Astrocyte (in vitro differentiated cells and primary cell): ENCODE data around the gene CIITA. TPM values are rescaled to one million over a fixed set of nuclear protein-coding genes. Genes with fewer than 3 reads are reported as not detected.

ENCODE experiments used
- DNase-seq: peaks from one replicate; pipeline ENCODE4 v3.0.0-alpha.2; 2010; ENCODE audit warnings: low read depth
- FAIRE-seq: peaks from 2 replicates; lab custom pipeline; 2011; peaks lifted over from hg19 to GRCh38; lab: Jason Lieb, UNC
- H2AFZ ChIP-seq: 2 replicates; pipeline ENCODE4 v1.6.0; 2012; ENCODE audit warnings: low read depth, low read length, inconsistent platforms
- H3K27ac ChIP-seq: 2 replicates; pipeline ENCODE4 v1.5.1; 2011; ENCODE audit warnings: low read depth, low read length, inconsistent platforms
- H3K27me3 ChIP-seq: 2 replicates; pipeline ENCODE4 v1.6.0; 2011; ENCODE audit warnings: low read length, inconsistent platforms; ENCODE audit not compliant: insufficient read depth
- H3K36me3 ChIP-seq: 2 replicates; pipeline ENCODE4 v1.5.1; 2011; ENCODE audit warnings: low read length, inconsistent platforms; ENCODE audit not compliant: insufficient read depth
- H3K4me1 ChIP-seq: 2 replicates; pipeline ENCODE4 v1.5.1; 2011; ENCODE audit warnings: low read length, inconsistent platforms; ENCODE audit not compliant: insufficient read depth
- H3K4me2 ChIP-seq: 2 replicates; pipeline ENCODE4 v1.6.0; 2012; ENCODE audit warnings: low read length, inconsistent platforms
- H3K4me3 ChIP-seq: 2 replicates; pipeline ENCODE4 v1.5.1; 2011; ENCODE audit warnings: low read depth, mild to moderate bottlenecking, low read length, inconsistent platforms; ENCODE audit not compliant: insufficient read depth
- H3K79me2 ChIP-seq: 2 replicates; pipeline ENCODE4 v1.6.0; 2012; ENCODE audit warnings: mild to moderate bottlenecking, low read length, inconsistent platforms; ENCODE audit not compliant: insufficient read depth
- H3K9ac ChIP-seq: 2 replicates; pipeline ENCODE4 v1.6.0; 2012; ENCODE audit warnings: mild to moderate bottlenecking, low read length, inconsistent platforms
- H3K9me3 ChIP-seq: 2 replicates; pipeline ENCODE4 v1.5.1; 2012; ENCODE audit warnings: low read depth, mild to moderate bottlenecking, low read length, inconsistent platforms; ENCODE audit not compliant: insufficient read depth
- H4K20me1 ChIP-seq: 2 replicates; pipeline ENCODE4 v1.6.0; 2012; ENCODE audit warnings: low read length, inconsistent platforms; ENCODE audit not compliant: insufficient read depth
- H3K27ac Mint-ChIP-seq: one replicate; pipeline ENCODE4 v1.8.0; 2021; ENCODE audit warnings: mild to moderate bottlenecking, mixed read lengths; ENCODE audit not compliant: unreplicated experiment
- H3K27me3 Mint-ChIP-seq: one replicate; pipeline ENCODE4 v1.8.0; 2021; ENCODE audit warnings: low read depth, mixed read lengths; ENCODE audit not compliant: unreplicated experiment
- H3K36me3 Mint-ChIP-seq: one replicate; pipeline ENCODE4 v1.8.0; 2021; ENCODE audit warnings: low read depth, mixed read lengths; ENCODE audit not compliant: unreplicated experiment
- H3K4me1 Mint-ChIP-seq: one replicate; pipeline ENCODE4 v1.8.0; 2021; ENCODE audit warnings: low read depth, mixed read lengths; ENCODE audit not compliant: unreplicated experiment
- H3K4me3 Mint-ChIP-seq: one replicate; pipeline ENCODE4 v1.8.0; 2021; ENCODE audit warnings: mild to moderate bottlenecking, moderate library complexity, mixed read lengths; ENCODE audit not compliant: unreplicated experiment
- H3K9me3 Mint-ChIP-seq: one replicate; pipeline ENCODE4 v1.8.0; 2021; ENCODE audit warnings: mild to moderate bottlenecking, mixed read lengths; ENCODE audit not compliant: unreplicated experiment
- EZH2 ChIP-seq: IDR thresholded peaks from 2 replicates; pipeline ENCODE4 v1.6.1; 2012; ENCODE audit warnings: mild to moderate bottlenecking, low read length, inconsistent platforms; ENCODE audit not compliant: insufficient read depth
- total RNA-seq: library from RNA; stranded (reverse); gene quantifications from 2 replicates; pipeline ENCODE4 v1.2.1, GENCODE V29; 2021
- TF ChIP-seq, protein P1 (sequence below): IDR thresholded peaks from 2 replicates; pipeline ENCODE4 v1.5.1; 2011; ENCODE audit warnings: low read depth, mild to moderate bottlenecking, inconsistent platforms, low read length, moderate library complexity; ENCODE audit not compliant: insufficient read depth

The CIITA gene
- total RNA-seq, 1 donor from 2014 or later = not detected

GRCh38 chr16:10976634-10977033 is 99.6 kb downstream of the CIITA start:
- no peak overlapping the region for H3K27ac Mint-ChIP-seq
- peaks cover 5% of the 10 kb centered on the region for H3K4me1 ChIP-seq
- H3K4me2 ChIP-seq = no peak overlapping the region
- no peaks in the 10 kb centered on the region for H3K27me3 ChIP-seq
- H3K9ac ChIP-seq = no peak overlapping the region
- peaks cover 2% of the 10 kb centered on the region for H3K36me3 ChIP-seq
- no peak for DNase-seq
- no peak overlapping the region for H2AFZ ChIP-seq
- H3K27ac ChIP-seq = no peak overlapping the region
- H3K79me2 ChIP-seq = no peaks in the 10 kb centered on the region
- no peaks in the 10 kb centered on the region for H4K20me1 ChIP-seq
- H3K27me3 Mint-ChIP-seq = no peaks in the 10 kb centered on the region
- no peak for TF ChIP-seq EZH2
- H3K4me3 Mint-ChIP-seq = no peak overlapping the region
- peaks cover 9% of the 10 kb centered on the region for H3K4me1 Mint-ChIP-seq
- no peak for FAIRE-seq
- peaks cover 22% of the 10 kb centered on the region for H3K36me3 Mint-ChIP-seq
- H3K9me3 ChIP-seq = no peaks in the 10 kb centered on the region
- H3K4me3 ChIP-seq = no peak overlapping the region
- H3K9me3 Mint-ChIP-seq = no peaks in the 10 kb centered on the region

- Histone ChIP-seq H3K36me3 (peaks cover 3% of the 10 kb centered on the region), H3K9ac (no peak overlapping the region), H3K4me1 (no peaks in the 10 kb centered on the region), H3K4me2 (no peak overlapping the region), H2AFZ (no peak overlapping the region), H3K27ac (no peak overlapping the region), H3K27me3 (no peaks in the 10 kb centered on the region), H3K4me3 (no peak overlapping the region), H3K9me3 (no peaks in the 10 kb centered on the region), H3K79me2 (no peaks in the 10 kb centered on the region), H4K20me1 (no peaks in the 10 kb centered on the region)
- no peak for DNase-seq
- TF ChIP-seq, protein P1, sequence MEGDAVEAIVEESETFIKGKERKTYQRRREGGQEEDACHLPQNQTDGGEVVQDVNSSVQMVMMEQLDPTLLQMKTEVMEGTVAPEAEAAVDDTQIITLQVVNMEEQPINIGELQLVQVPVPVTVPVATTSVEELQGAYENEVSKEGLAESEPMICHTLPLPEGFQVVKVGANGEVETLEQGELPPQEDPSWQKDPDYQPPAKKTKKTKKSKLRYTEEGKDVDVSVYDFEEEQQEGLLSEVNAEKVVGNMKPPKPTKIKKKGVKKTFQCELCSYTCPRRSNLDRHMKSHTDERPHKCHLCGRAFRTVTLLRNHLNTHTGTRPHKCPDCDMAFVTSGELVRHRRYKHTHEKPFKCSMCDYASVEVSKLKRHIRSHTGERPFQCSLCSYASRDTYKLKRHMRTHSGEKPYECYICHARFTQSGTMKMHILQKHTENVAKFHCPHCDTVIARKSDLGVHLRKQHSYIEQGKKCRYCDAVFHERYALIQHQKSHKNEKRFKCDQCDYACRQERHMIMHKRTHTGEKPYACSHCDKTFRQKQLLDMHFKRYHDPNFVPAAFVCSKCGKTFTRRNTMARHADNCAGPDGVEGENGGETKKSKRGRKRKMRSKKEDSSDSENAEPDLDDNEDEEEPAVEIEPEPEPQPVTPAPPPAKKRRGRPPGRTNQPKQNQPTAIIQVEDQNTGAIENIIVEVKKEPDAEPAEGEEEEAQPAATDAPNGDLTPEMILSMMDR = no peak
- no peak for TF ChIP-seq EZH2
- FAIRE-seq = no peak
- Mint-ChIP-seq H3K36me3 (peaks cover 21% of the 10 kb centered on the region), H3K27ac (no peak overlapping the region), H3K4me1 (peaks cover 4% of the 10 kb centered on the region), H3K9me3 (no peaks in the 10 kb centered on the region), H3K4me3 (no peak overlapping the region), H3K27me3 (no peaks in the 10 kb centered on the region)
Observed at GRCh38 chr16:10978124-10978523, 101.1 kb downstream of the CIITA start.

GRCh38 chr16:10978871-10979446 is 102.0 kb downstream of the CIITA start:
- Mint-ChIP-seq H3K27me3 (no peaks in the 10 kb centered on the region), H3K36me3 (peaks cover 23% of the 10 kb centered on the region), H3K4me3 (no peak overlapping the region), H3K9me3 (no peaks in the 10 kb centered on the region), H3K27ac (no peak overlapping the region), H3K4me1 (peaks cover 4% of the 10 kb centered on the region)
- Histone ChIP-seq H3K4me2 (no peak overlapping the region), H3K4me3 (no peak overlapping the region), H3K36me3 (peaks cover 5% of the 10 kb centered on the region), H3K27ac (no peak overlapping the region), H2AFZ (no peak overlapping the region), H3K9me3 (no peaks in the 10 kb centered on the region), H4K20me1 (no peaks in the 10 kb centered on the region), H3K79me2 (no peaks in the 10 kb centered on the region), H3K27me3 (no peaks in the 10 kb centered on the region), H3K4me1 (peaks cover under 1% of the 10 kb centered on the region), H3K9ac (no peak overlapping the region)
- DNase-seq = no peak
- FAIRE-seq = no peak
- TF ChIP-seq, protein P1 = no peak
- no peak for TF ChIP-seq EZH2
